Sigmoid colon (tissue), 7 donors: Measurements from ENCODE around the gene CLIC3. TPM values are rescaled to one million over a fixed set of nuclear protein-coding genes. Genes with fewer than 3 reads are reported as not detected.

ENCODE experiments used
- DNase-seq: peaks from one replicate; pipeline ENCODE4 v3.0.0-alpha.2; 2019
- H3K27ac ChIP-seq, 4 donors: fragments of 200-600 bp; sonication (generic); one replicate each; pipeline ENCODE4 v1.5.1; 2016 to 2019; ENCODE audit warnings: mild to moderate bottlenecking in 1 of 4
- H3K27me3 ChIP-seq, 3 donors: fragments of 200-600 bp; sonication (generic); one replicate each; pipeline ENCODE4 v1.5.1; 2019; ENCODE audit warnings: mild to moderate bottlenecking in 1 of 3
- H3K36me3 ChIP-seq, 4 donors: fragments of 200-600 bp; sonication (generic); one replicate each; pipeline ENCODE4 v1.5.1; 2016 to 2019
- H3K4me1 ChIP-seq, 4 donors: fragments of 200-600 bp; sonication (generic); one replicate each; pipeline ENCODE4 v1.5.1; 2017 to 2019
- H3K4me3 ChIP-seq, 4 donors: fragments of 200-600 bp; sonication (generic); one replicate each; pipeline ENCODE4 v1.5.1; 2017 to 2019; ENCODE audit warnings: mild to moderate bottlenecking in 2 of 4, moderate library complexity in 1 of 4
- H3K9me3 ChIP-seq, 4 donors: fragments of 200-600 bp in 3 of 4; sonication (generic) in 3 of 4; one replicate each; pipeline versions ENCODE4 v1.5.1 to v1.6.1; 2013 to 2019
- CTCF ChIP-seq, 4 experiments: fragments of 450-650 bp in 3 of 4; fragments of 200-600 bp in 1 of 4; IDR thresholded peaks; one replicate each; pipeline ENCODE4 v1.5.1; 2016 to 2019; ENCODE audit warnings: antibody characterized with exemption in 4 of 4, mild to moderate bottlenecking in 3 of 4, moderate library complexity in 2 of 4
- EP300 ChIP-seq, 4 donors: sonication (generic); formaldehyde crosslinking; IDR thresholded peaks; one replicate each; pipeline ENCODE4 v1.6.1; 2017; ENCODE audit warnings: antibody characterized with exemption in 4 of 4
- POLR2A ChIP-seq, 2 donors: fragments of 450-650 bp; IDR thresholded peaks; one replicate each; pipeline ENCODE4 v1.6.1; 2016; ENCODE audit warnings: antibody characterized with exemption in 2 of 2, mild to moderate bottlenecking in 2 of 2, moderate library complexity in 2 of 2
- POLR2AphosphoS5 ChIP-seq, 4 donors: sonication (generic); formaldehyde crosslinking; IDR thresholded peaks; one replicate each; pipeline ENCODE4 v1.6.1; 2017; ENCODE audit warnings: antibody characterized with exemption in 4 of 4
- WGBS, 2 donors: extraction: QIAGEN DNeasy Blood & Tissue Kit; methylation state at CpG; one replicate each; pipeline ENCODE4 v1.1.7; 2013; 5-methylcytosine and 5-hydroxymethylcytosine counted together
- intact Hi-C: fragments of 100-400 bp; cut with DNase I; formaldehyde crosslinking; loops from one replicate; pipeline ENCODE4 v1.15.1; 2023
- polyA plus RNA-seq, 3 donors: library from polyadenylated mRNA; stranded (reverse); fragments of 200-250 nt; gene quantifications; one replicate each; pipeline ENCODE4 v1.2.3, GENCODE V29; 2013
- total RNA-seq, 4 donors: library from RNA; depleted of rRNA; stranded (reverse); fragments of >200 nt; gene quantifications; one replicate each; pipeline ENCODE4 v1.1.0, GENCODE V29; 2016
- donor health status: healthy with polysubstance abuse.
- donor health status: Bipolar disorder and iron deficiency.
- donor health status: healthy.

CLIC3 gene
- total and polyA plus RNA-seq, 7 donors, result 1.4 to 4.7 TPM; not detected in 5

GRCh38 chr9:137009217-137009616, 12.8 kb upstream of the CLIC3 start:
- 95 to 96% methylated on average over 18 of the region's 18 CpGs for WGBS, 2 donors
- Histone ChIP-seq H3K27me3 (no peaks in the 10 kb centered on the region), H3K4me3 (no peak overlapping the region), H3K4me1 (no peaks in the 10 kb centered on the region), H3K36me3 (peaks cover 0 to 42% (median 16%) of the 10 kb centered on the region in 4 donors), H3K9me3 (no peaks in the 10 kb centered on the region), H3K27ac (no peak overlapping the region)
- no peak for DNase-seq
- intact Hi-C loops, result no loop called here
- no peak for TF ChIP-seq EP300 (IDR thresholded peaks at IDR 0.05)
- no peak for TF ChIP-seq POLR2A (IDR thresholded peaks at IDR 0.05)
- no peak for TF ChIP-seq CTCF (IDR thresholded peaks at IDR 0.05)
- TF ChIP-seq POLR2AphosphoS5 (IDR thresholded peaks at IDR 0.05), result no peak

- intact Hi-C loops, result no loop called here
- Histone ChIP-seq H3K4me1 (no peaks in the 10 kb centered on the region), H3K36me3 (peaks cover 0 to 35% (median 16%) of the 10 kb centered on the region in 4 donors), H3K4me3 (no peak overlapping the region), H3K9me3 (no peaks in the 10 kb centered on the region), H3K27me3 (no peaks in the 10 kb centered on the region), H3K27ac (no peak overlapping the region)
- TF ChIP-seq POLR2A (IDR thresholded peaks at IDR 0.05), result no peak
- TF ChIP-seq CTCF (IDR thresholded peaks at IDR 0.05), result no peak
- no peak for TF ChIP-seq POLR2AphosphoS5 (IDR thresholded peaks at IDR 0.05)
- no peak for TF ChIP-seq EP300 (IDR thresholded peaks at IDR 0.05)
- no peak for DNase-seq
- WGBS, 2 donors, result 83% methylated on average over 22 of the region's 22 CpGs
These were observed 11.9 kb upstream of the CLIC3 start for GRCh38 chr9:137008312-137008711.

GRCh38 chr9:137007816-137008270, 11.5 kb upstream of the CLIC3 start:
- intact Hi-C loops, result no loop called here
- no peak overlapping the region for H3K4me3 ChIP-seq
- no peak overlapping the region for H3K27ac ChIP-seq
- no peaks in the 10 kb centered on the region for H3K27me3 ChIP-seq
- no peak for DNase-seq
- no peak for TF ChIP-seq POLR2A (IDR thresholded peaks at IDR 0.05)
- no peak for TF ChIP-seq CTCF (IDR thresholded peaks at IDR 0.05)
- 88 to 90% methylated on average over 13 of the region's 13 CpGs for WGBS, 2 donors
- no peaks in the 10 kb centered on the region for H3K4me1 ChIP-seq
- no peaks in the 10 kb centered on the region for H3K9me3 ChIP-seq
- H3K36me3 ChIP-seq, result peaks cover 0 to 31% (median 15%) of the 10 kb centered on the region in 4 donors

- peaks cover 0 to 25% (median 10%) of the 10 kb centered on the region in 4 donors for H3K36me3 ChIP-seq
- intact Hi-C loops, result no loop called here
- H3K27ac ChIP-seq, result no peak overlapping the region
These were observed 10.9 kb upstream of the CLIC3 start for GRCh38 chr9:137007108-137007815.

More at GRCh38 chr9:137007108-137007815, 10.9 kb upstream of the CLIC3 start:
- Histone ChIP-seq H3K4me3 (no peak overlapping the region), H3K4me1 (no peaks in the 10 kb centered on the region), H3K9me3 (no peaks in the 10 kb centered on the region), H3K27me3 (no peaks in the 10 kb centered on the region)
- TF ChIP-seq POLR2A (IDR thresholded peaks at IDR 0.05), result no peak
- TF ChIP-seq EP300 (IDR thresholded peaks at IDR 0.05), result no peak
- TF ChIP-seq CTCF (IDR thresholded peaks at IDR 0.05), result no peak
- TF ChIP-seq POLR2AphosphoS5 (IDR thresholded peaks at IDR 0.05), result no peak
- DNase-seq, result no peak
- WGBS, 2 donors, result 79 to 83% methylated on average over 30 of the region's 30 CpGs
